NK-92 (cell line): Measurements from ENCODE around the gene C1orf56.

Source experiments
- DNase-seq: peaks from one replicate; lab custom pipeline; 2025; ENCODE audit not compliant: unreplicated experiment; lab: John Stamatoyannopoulos, UW

The C1orf56 gene

DNA sequence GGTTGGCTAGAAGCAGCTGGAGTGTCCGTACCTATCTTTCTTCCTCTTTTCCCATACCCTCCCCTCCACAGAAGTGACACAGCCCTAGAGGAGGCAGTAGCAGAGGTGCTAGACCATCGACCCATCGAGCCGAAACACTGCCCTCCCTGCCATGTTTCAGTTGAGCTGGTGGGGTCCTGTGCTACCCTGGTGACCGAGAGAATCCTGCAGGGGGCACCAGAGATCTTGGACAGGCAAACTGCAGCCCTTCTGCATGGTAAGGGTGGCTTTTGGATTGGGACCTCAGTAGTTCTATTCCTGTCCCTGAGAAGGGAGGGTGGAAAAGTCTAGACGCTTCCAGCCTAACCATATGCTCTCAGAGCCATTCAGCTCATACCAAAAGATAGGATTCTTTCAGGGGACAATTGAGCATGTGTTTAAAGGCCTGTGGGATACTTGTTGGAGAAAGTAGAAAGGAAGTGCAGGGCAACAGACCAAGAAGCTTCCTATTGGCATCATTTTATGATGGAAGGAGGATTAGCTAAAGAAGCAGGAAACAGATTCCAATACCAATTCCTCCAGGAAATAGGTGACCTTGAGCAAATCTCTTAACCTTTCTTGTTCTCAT lies 22.9 kb upstream of the C1orf56 start:
- DNase-seq: peak; percentile 18

DNA sequence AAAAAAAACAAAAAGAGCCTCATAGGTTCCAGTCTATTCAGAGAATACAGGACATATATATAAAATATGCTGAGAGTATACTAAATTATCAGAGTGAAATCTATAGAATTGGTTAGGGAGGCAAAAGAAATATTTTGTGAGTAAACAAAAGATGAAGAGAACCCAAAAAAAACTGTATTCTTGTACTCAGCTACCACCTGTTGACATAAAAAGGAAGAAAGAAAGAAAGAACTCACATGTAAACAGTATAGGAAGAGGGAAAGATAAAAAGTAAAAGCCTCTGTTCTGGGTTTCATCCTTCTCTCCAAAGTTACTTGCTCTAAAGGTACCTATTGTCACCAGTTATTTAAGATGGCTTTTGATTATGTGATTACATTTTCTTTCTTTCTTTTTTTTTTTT lies 21.1 kb upstream of the C1orf56 start:
- DNase-seq: no peak

DNA sequence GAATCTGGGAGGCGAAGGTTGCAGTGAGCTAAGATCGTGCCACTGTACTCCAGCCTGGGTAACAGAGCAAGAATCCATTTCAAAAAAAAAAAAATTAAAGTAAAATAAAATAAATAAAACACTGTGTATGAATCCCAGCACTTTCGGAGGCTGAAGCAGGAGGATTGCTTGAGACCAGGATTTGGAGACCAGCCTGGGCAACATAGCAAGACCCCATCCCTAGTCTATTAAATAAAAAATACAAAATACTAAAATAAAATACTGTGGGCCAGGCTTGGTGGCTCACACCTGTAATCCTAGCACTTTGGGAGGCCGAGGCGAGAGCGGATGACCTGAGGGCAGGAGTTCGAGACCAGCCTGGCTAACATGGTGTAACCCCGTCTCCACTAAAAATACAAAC lies 15.4 kb upstream of the C1orf56 start:
- DNase-seq: no peak

DNA sequence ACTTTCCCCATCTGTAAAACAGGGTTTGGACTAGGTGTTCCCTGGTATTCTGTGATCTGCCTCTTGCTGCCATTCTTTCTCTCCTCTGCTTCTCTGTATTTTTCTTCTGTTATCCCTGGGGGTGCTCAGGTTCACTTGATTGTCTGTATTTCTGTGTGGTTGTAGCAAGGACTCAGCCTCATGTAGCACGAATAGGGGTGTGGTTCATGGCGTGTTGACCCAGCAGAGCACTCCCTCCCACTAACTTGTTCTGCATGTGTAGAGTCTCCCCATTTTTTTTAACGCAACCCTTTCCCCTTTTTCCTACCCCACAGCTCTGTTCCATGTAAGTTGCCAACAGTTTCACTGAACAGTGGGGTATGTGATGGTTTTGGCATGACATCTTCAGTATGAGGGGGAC lies 12.4 kb upstream of the C1orf56 start:
- no peak for DNase-seq

DNA sequence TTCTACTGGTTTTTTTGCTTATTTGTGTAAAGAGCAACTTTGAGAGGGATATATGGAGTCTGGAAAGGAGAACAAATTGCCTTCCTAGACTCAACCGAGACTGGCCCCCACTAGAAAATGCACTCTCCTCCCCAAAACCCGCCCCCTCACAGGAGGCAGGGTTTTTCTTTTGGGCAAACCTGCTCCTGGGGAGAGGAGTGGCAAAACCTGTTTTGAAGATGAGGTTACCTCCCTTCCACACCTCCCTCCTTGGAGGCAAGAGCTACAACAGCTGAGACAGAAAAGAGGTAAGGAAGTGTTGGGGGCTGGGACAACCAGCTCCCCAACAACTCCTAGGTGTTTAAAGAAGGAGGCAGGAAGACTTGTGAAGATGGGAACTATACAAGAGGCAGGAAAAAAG lies 11.2 kb upstream of the C1orf56 start, which contains the start of gene BNIPL:
Gene BNIPL (plus strand): TSS at position 231 of the 400 bp plus-strand sequence. CDS start 140 bp downstream, at position 371.
- no peak for DNase-seq

DNA sequence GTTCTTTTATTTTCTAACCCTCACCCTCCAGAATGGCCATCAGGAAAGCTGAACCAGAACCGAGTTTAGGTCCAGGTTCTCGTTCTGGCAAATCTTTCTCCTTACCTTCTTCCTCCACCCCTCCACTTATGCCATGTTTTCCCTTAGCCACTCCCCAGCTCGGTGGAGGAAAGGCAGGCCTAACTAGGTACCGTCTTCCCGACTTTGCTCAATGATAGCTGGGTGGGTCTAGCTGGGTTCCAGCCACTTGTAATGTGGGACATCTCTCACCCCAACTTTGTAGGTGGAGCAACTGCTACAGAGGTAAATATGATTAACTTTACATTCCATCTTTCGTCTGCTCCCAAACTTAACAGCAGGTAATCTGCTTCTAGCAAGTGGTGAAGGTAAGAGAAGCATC lies 10.5 kb upstream of the C1orf56 start:
- DNase-seq: no peak

DNA sequence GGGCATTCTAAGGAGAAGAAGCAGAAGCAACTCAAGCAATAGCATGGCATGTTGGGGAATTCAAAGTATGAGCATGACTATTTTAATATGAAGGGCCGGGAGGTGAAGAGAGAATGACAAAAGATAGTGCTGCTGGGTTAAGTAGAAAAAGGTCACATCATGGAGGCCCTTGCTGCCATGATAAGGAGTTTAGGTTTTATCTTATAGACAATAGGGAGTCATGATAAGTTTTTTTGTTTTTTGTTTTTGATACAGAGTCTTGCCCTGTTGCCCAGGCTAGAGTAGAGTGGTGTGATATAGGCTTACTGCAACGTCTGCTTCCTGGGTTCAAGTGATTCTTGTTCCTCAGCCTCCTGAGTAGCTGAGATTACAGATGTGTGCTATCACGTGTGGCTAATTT lies 8.0 kb upstream of the C1orf56 start:
- no peak for DNase-seq

DNA sequence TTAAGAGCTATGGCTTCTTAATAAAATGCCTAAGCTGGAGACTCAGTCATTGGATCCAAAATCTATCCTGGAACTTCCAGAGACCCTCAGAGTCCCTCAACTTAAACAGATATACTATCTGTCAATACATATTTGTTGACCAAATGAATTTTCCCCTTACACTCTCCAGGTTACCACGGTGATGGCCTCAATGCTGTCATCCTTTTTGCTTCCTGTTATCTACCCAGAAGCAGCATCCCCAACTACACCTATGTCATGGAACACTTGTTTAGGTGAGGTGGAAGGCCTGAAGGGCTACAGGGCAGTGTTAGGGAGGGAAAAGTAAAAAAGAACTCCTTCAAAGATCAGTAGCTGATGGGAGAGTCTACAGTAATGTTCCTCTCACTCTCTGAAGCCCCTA lies 4.4 kb upstream of the C1orf56 start:
- no peak for DNase-seq

DNA sequence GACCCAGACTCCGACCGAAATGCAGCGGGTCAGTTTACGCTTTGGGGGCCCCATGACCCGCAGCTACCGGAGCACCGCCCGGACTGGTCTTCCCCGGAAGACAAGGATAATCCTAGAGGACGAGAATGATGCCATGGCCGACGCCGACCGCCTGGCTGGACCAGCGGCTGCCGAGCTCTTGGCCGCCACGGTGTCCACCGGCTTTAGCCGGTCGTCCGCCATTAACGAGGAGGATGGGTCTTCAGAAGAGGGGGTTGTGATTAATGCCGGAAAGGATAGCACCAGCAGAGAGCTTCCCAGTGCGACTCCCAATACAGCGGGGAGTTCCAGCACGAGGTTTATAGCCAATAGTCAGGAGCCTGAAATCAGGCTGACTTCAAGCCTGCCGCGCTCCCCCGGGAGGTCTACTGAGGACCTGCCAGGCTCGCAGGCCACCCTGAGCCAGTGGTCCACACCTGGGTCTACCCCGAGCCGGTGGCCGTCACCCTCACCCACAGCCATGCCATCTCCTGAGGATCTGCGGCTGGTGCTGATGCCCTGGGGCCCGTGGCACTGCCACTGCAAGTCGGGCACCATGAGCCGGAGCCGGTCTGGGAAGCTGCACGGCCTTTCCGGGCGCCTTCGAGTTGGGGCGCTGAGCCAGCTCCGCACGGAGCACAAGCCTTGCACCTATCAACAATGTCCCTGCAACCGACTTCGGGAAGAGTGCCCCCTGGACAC lies 534 bp downstream of the C1orf56 start:
- DNase-seq: no peak

DNA sequence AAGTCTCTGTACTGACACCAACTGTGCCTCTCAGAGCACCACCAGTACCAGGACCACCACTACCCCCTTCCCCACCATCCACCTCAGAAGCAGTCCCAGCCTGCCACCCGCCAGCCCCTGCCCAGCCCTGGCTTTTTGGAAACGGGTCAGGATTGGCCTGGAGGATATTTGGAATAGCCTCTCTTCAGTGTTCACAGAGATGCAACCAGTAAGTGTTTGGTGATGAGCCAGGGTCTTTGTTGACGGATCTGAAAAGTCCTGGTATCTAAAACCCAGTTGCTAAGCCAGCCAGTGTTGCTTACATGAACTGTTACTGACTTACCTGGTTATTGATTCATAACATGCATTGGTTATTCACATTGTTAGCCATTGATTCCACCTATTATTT lies 1.1 kb downstream of the C1orf56 start:
- DNase-seq: no peak

DNA sequence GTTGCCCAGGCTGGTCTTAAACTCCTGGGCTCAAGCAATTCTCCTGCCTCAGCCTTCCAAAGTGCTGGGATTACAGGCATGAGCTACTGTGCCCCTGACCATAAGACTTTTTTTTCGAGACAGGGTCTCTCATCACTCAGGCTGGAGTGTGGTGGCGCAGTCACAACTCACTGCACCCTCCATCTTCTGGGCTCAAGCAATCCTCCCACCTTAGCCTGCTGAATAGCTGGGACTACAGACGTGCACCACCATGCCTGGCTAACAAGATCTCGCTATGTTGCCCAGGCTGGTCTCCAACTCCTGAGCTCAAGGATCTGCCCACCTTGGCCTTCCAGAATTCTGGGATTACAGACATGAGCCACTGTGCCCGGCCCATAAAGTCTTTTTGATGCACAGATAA lies 1.9 kb downstream of the C1orf56 start:
- no peak for DNase-seq

DNA sequence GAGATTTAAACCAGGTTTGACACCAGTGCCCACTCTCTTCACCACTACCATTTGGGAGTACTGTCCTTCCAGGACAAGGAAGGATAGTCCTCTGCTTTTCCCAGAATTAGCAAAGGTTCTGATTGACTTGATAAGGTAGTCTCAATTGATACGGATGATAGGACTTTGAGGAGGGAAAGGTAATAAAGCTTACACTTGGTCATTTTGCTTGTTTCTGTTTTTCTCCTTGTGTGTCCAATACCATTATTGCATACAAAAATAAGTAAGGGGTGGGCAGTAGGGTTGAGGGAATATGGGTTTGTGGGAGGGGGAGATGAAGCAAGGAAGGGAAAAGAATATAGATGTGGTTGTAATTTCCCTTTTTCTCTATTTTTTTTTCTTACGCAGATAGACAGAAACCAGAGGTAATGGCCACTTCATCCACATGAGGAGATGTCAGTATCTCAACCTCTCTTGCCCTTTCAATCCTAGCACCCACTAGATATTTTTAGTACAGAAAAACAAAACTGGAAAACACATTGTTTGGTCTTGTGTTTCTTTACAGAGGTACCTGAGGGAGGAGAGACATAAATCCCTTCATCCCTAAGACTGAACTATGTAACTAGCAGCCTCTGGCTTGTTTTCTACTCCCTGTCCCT lies 2.6 kb downstream of the C1orf56 start:
- DNase-seq: no peak

DNA sequence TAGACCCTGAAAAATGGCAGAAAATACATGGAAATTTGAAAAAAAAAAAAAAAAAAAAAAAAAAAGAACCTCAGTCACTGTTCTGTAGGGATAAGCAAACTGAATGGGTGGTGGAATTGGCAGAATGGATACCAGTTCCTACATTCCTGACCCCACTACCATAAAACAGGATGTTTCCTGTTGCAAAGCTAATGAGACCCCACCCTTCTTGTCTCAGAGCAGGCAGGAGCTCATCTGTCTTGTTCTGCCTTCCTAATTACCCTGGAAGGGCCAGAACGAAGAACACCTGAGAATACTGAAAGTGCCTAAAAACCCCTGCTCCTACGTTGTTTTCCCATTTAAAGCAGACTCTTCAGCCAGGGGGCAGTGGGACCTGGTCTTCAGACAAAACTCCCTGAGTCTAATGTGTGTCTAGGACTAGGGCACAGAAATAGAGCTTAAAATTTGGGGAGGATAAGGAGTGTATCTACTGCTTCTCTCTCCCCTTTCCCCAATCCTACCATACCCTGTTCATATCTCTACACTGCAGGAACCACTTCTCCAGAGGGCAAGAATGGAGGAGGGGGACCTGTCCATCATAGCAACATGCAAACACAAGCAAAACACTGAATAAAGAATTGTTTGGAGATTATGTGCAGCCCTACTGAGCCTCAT lies 3.9 kb downstream of the C1orf56 start:
- no peak for DNase-seq

DNA sequence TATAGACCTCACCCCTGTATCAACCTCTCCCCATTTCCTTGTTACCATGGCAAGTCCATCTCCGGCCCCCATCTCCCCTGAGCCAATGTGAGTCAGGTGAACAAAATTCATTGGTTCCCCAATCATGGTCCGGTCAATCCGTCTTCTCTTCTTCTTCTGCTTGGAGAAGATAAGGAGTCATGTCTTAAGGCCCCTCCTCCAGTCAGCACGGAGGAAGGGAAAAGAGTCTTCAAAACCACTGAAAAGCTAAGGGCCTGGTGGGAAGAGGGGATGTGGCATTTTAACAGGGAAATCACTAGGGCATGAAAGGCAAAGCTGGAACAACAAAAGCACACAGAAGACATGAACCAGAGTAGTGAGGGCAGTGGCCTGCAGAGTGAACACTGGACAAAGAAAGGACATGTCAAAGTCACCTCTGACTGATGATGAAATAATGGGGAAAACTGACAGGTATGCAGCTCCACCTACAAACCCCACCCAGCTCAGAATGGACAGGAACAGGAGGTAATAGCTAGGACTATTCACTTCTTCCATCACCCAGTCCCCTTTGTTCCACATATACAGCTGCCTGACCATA lies 7.5 kb downstream of the C1orf56 start:
- no peak for DNase-seq

DNA sequence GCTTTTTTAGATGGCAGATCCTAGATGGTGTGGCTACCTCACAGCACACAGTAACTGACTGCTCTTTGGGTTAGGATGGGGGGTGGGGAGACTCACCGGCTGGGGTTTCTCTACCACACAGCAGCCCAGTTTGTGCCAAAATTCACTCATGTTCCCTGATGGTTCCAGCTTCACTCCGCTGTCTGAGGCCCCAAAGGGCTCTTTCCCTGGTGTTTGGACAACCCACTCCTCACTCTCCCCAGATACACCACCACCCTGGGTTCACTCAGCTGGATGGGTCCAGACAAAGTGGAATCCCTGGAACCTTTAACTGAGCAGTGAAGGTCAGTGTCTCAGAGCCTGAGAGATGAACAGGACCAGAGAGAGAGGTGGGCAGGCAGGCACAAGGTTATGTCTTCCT lies 8.0 kb downstream of the C1orf56 start:
- DNase-seq: no peak

DNA sequence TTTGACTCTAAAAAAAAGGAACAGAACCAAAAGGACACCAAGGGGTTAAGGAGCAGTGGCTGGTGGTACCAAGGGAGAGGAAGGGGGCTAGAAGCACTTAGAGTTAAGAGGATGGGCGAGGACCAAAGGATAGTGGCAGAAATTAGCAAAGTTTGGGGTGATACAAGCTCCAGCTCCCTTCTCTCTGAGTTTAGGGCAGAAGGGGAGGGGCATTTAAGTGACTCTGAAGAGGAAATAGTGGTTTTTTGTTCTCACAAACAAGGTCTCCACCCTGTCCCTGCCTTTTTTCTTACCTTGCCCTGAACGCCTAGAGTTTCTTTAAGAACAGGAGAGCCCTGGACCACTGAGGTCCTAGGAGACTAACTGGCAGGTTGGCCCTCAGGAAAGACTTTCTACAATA lies 8.6 kb downstream of the C1orf56 start:
- DNase-seq: no peak

DNA sequence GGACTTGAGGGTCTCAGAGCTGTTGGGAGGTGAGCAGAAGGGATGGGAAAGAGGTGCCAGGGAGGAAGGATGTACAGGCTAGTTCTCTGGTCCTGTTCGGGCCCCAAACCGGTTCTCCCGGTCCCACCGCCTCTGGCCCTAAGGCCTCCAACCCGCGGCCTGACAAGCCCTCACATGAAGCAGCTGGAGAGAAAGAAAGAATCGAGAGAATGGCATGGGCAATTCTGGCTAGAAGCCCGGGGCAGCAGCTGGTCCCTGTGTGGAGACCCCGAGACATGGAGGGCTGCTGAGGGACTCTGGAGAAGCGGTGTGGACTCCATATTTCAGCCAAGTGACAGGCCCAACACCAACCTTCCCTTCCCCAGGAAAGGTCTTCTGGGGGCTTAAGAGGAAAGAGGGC lies 11.1 kb downstream of the C1orf56 start:
- no peak for DNase-seq

DNA sequence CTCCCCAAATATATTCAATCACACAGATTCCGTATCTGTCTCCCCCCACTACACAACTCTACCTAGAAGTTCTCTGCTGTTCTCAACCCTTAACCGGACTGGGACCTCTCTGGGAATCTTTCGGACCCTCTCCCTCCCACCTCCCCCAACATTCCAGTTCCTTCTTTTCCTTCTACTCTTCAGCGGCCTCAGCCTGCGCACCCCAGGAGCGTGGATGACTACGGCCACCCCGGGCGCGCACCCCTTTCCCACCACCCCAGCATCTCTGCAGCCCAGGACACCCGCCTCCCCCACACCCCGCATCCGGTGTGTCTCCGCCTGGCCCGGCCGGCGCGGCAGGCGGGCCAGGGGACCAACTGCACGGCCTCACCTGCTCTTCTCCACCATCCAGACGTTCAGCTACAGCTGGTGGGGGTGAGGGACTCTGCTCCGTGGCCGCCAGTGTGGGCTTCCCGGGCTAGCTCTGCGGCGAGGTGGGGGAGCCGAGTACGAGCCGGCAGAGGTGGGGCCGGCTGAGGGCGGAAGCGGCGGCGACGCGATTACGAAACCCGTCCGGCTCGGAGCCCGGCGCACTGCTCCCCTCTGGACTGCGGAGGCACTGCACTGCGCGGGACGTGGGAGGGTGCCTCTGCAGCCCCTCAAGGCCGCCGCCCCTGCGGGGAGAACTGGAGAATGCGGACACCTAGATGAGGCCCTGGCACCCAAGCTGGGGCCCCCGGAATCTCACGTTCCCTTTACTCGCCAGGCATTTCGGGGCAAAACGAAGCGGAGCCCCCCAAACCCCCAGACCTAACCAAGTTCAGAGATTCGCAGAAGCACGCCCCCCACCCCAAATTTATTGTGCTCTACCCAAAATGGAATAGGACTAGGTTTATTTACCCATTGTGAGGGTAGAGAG lies 11.8 kb downstream of the C1orf56 start, which contains the start of gene CDC42SE1:
Gene CDC42SE1 (minus strand): TSS at position 514 of the 898 bp plus-strand sequence. CDS start 3,892 bp downstream, outside the sequence.
- no peak for DNase-seq

DNA sequence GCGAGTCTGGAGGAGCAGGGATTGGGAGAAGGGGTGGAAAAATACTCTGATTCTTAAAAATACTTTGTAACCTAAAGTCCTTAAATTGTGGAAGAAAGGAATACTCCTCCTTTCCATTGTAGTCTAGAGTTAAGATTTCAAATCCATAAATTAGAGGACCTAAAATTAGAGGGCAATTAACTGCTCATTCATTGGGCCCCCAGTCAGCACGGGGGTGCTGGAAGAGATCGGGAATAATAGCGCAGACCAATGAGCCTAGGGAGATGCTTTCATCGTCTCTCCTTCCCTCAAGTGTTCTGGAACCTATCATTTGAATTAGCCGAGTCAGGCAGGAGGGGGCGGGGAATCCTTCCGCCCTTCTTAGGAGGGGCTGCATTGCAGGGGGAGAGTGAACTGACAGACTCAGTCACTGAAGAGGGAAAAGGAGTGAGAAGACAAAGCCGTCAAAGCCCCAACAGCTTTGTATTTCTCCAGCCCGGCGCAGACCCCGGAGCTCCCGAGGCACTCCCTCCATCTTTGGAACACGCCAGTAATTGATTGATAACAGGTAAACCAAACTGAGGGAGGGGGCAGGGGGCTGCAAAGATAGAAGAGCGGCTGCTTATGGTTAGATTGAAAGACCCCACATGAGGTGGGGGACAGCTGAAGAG lies 12.6 kb downstream of the C1orf56 start, which contains the start of gene MLLT11:
Gene MLLT11 (plus strand): TSS at position 391 of the 650 bp plus-strand sequence. CDS start 6,828 bp downstream, outside the sequence.
- DNase-seq: no peak
